Gastroesophageal sphincter (tissue), 4 donors: Measurements from ENCODE around the gene THRSP. TPM values are rescaled to one million over a fixed set of nuclear protein-coding genes. Genes with fewer than 3 reads are reported as not detected.
A peak's percentile ranks its signal among the peaks of the same experiment; 100 is the strongest.
"Not testable (repeated sequence)": the region's sequence is repeated elsewhere in the genome, so short reads cannot be mapped to it uniquely, and the experiment has no call there.

Source experiments
- ATAC-seq: fragments of 150-250 bp; one replicate; pipeline ENCODE4 v1.9.1; 2016; ENCODE audit warnings: mild to moderate bottlenecking, moderate library complexity
- H3K27ac ChIP-seq, 4 donors: fragments of 200-600 bp; sonication (generic) in 3 of 4; 1 replicate in 3 of 4; 2 replicates in 1 of 4; pipeline ENCODE4 v1.5.1; 2016 to 2019
- H3K27me3 ChIP-seq: fragments of 200-600 bp; sonication (generic); one replicate; pipeline ENCODE4 v1.5.1; 2019
- H3K36me3 ChIP-seq, 2 donors: fragments of 200-600 bp; sonication (generic); one replicate each; pipeline ENCODE4 v1.5.1; 2019; ENCODE audit warnings: control low read depth in 1 of 2
- H3K4me1 ChIP-seq, 3 donors: fragments of 200-600 bp; sonication (generic); 1 replicate in 2 of 3; 2 replicates in 1 of 3; pipeline ENCODE4 v1.5.1; 2016 to 2019; ENCODE audit warnings: control low read depth in 2 of 3
- H3K4me3 ChIP-seq, 2 donors: fragments of 200-600 bp; sonication (generic); one replicate each; pipeline ENCODE4 v1.5.1; 2019; ENCODE audit warnings: mild to moderate bottlenecking in 1 of 2, moderate library complexity in 1 of 2
- H3K9me3 ChIP-seq, 3 donors: fragments of 200-600 bp; sonication (generic); one replicate each; pipeline ENCODE4 v1.5.1; 2017 to 2019; ENCODE audit warnings: control low read depth in 2 of 3
- CTCF ChIP-seq, 4 experiments: fragments of 200-600 bp in 2 of 4; fragments of 450-650 bp in 2 of 4; sonication (generic) in 1 of 4; IDR thresholded peaks; one replicate each; pipeline ENCODE4 v1.5.1; 2017 to 2019; ENCODE audit warnings: antibody characterized with exemption in 4 of 4, mild to moderate bottlenecking in 2 of 4, moderate library complexity in 2 of 4
- EP300 ChIP-seq: sonication (generic); formaldehyde crosslinking; IDR thresholded peaks from one replicate; pipeline ENCODE4 v1.6.1; 2017; ENCODE audit warnings: antibody characterized with exemption, mild to moderate bottlenecking
- POLR2A ChIP-seq, 2 donors: fragments of 450-650 bp; IDR thresholded peaks; one replicate each; pipeline ENCODE4 v1.6.1; 2017; ENCODE audit warnings: antibody characterized with exemption in 2 of 2, mild to moderate bottlenecking in 2 of 2, moderate library complexity in 1 of 2
- POLR2AphosphoS5 ChIP-seq: sonication (generic); formaldehyde crosslinking; IDR thresholded peaks from one replicate; pipeline ENCODE4 v1.6.1; 2017; ENCODE audit warnings: antibody characterized with exemption
- WGBS, 2 donors: methylation state at CpG; one replicate each; pipeline ENCODE4 v1.1.5; 2018; ENCODE audit warnings: low coverage in 1 of 2; 5-methylcytosine and 5-hydroxymethylcytosine counted together
- total RNA-seq, 4 donors: library from RNA; depleted of rRNA; stranded (reverse); fragments of >200 nt; gene quantifications; one replicate each; pipeline ENCODE4 v1.1.0, GENCODE V29; 2016

The THRSP gene
- total RNA-seq, 4 donors from 2014 or later: 2.0 TPM; not detected in 3

GRCh38 chr11:78039391-78039918 is 24.2 kb upstream of the THRSP start:
- Histone ChIP-seq H3K4me1 (peaks cover 0 to 15% (median 0%) of the 10 kb centered on the region in 3 donors), H3K36me3 (no peaks in the 10 kb centered on the region), H3K27me3 (no peaks in the 10 kb centered on the region), H3K9me3 (no peaks in the 10 kb centered on the region), H3K4me3 (no peak overlapping the region), H3K27ac (peak overlapping the region in 3 of 4 donors; percentile 43 to 68 (median 48))
- no peak for ATAC-seq
- WGBS, 2 donors: 66 to 80% methylated on average over 2 to 4 of the region's 4 CpGs
- no peak for TF ChIP-seq EP300
- TF ChIP-seq CTCF (IDR thresholded peaks at IDR 0.05): no peak
- no peak for TF ChIP-seq POLR2AphosphoS5
- TF ChIP-seq POLR2A (IDR thresholded peaks at IDR 0.05): no peak

GRCh38 chr11:78039919-78040671 is 23.6 kb upstream of the THRSP start:
- peak; percentile 40 for TF ChIP-seq POLR2AphosphoS5
- no peak for TF ChIP-seq CTCF (IDR thresholded peaks at IDR 0.05)
- peak overlapping the region in 1 of 2 donors; percentile 3 for H3K4me3 ChIP-seq
- H3K27ac ChIP-seq: peak overlapping the region in 3 of 4 donors; percentile 43 to 68 (median 48)
- H3K27me3 ChIP-seq: no peaks in the 10 kb centered on the region
- H3K36me3 ChIP-seq: no peaks in the 10 kb centered on the region
- no peaks in the 10 kb centered on the region for H3K9me3 ChIP-seq
- peak; percentile 34 for ATAC-seq
- H3K4me1 ChIP-seq: peaks cover 0 to 19% (median 0%) of the 10 kb centered on the region in 3 donors
- WGBS, 2 donors: 6 to 21% methylated on average over 6 of the region's 7 CpGs

GRCh38 chr11:78040691-78041379 is 22.8 kb upstream of the THRSP start:
- 88% methylated on average over 8 of the region's 15 CpGs; no CpG with 5 or more reads in 1 of the 2 donors for WGBS, 2 donors
- H3K4me3 ChIP-seq: no peak overlapping the region
- no peak for TF ChIP-seq EP300
- TF ChIP-seq POLR2A (IDR thresholded peaks at IDR 0.05): no peak
- no peak for TF ChIP-seq POLR2AphosphoS5
- TF ChIP-seq CTCF (IDR thresholded peaks at IDR 0.05): no peak
- no peaks in the 10 kb centered on the region for H3K9me3 ChIP-seq
- peak overlapping the region in 1 of 4 donors; percentile 48 for H3K27ac ChIP-seq
- no peaks in the 10 kb centered on the region for H3K27me3 ChIP-seq
- ATAC-seq: no peak
- H3K4me1 ChIP-seq: peaks cover 0 to 27% (median 0%) of the 10 kb centered on the region in 3 donors
- no peaks in the 10 kb centered on the region for H3K36me3 ChIP-seq

GRCh38 chr11:78041380-78041719 is 22.3 kb upstream of the THRSP start:
- ATAC-seq, H3K9me3 ChIP-seq, H3K36me3 ChIP-seq, H3K27ac ChIP-seq, H3K27me3 ChIP-seq, H3K4me3 ChIP-seq: not testable (repeated sequence)
- peaks cover 0 to 30% (median 0%) of the 10 kb centered on the region in 3 donors for H3K4me1 ChIP-seq
- 84 to 95% methylated on average over 3 to 7 of the region's 8 CpGs for WGBS, 2 donors

GRCh38 chr11:78041843-78042440 is 21.7 kb upstream of the THRSP start:
- Histone ChIP-seq H3K27ac (no peak overlapping the region), H3K9me3 (no peaks in the 10 kb centered on the region), H3K36me3 (no peaks in the 10 kb centered on the region), H3K27me3 (no peaks in the 10 kb centered on the region), H3K4me3 (no peak overlapping the region), H3K4me1 (peaks cover 0 to 33% (median 0%) of the 10 kb centered on the region in 3 donors)
- TF ChIP-seq POLR2A (IDR thresholded peaks at IDR 0.05) (no peak), EP300 (no peak), POLR2AphosphoS5 (no peak), CTCF (IDR thresholded peaks at IDR 0.05) (no peak)
- 90 to 93% methylated on average over 2 to 5 of the region's 14 CpGs for WGBS, 2 donors
- no peak for ATAC-seq
